ENCODE data around the gene MYL12A. TPM values are rescaled to one million over a fixed set of nuclear protein-coding genes. Genes with fewer than 3 reads are reported as not detected.

Gene MYL12A
- total and polyA plus RNA-seq, 2 of the 13 experiments (the other 11 are each of a cell fraction or from before 2014, with no cell fraction given): 261 to 277 TPM

DNA sequence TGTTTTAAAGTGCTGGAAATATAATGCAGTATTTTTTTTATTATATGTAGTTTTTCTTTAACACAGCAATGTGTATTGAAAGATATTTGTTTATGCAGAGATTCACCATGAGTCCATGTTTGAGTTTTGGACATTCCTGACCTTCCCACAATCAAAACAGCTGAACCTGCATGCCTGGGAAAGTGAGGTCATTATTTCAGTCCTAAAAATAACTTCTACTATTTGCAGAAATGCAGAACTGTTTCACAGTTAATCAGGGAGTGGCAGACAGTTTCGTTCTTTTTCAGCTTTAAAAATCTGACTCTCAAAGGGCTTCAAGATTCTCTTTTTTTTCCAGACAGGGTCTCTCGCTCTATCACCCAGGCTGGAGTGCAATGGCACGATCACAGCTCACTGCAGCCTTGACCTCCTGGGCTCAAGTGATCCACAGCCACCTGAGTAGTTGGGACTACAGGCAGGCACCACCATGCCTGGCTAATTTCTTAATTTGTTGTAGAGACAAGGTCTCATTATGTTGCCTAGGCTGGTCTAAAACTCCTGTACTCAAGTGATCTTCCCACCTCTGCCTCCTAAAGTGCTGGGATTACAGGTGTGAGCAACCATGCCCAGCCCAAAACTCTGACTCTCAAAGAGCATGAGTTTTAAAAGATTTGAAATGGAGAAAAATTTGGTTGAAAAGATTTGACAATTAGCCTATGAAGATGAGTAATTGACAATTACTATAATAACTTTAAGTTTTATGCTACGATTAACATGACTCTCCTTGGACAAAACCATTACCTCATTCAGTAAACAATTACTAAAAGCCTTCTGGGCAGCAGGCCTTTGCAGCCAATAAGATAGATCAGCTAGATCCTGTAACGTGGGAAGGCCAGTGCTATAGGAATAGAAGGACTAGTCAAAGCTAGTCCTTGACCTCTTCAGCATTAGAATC, 9.4 kb downstream of the MYL12A start (continued):
- TF ChIP-seq, protein P1, sequence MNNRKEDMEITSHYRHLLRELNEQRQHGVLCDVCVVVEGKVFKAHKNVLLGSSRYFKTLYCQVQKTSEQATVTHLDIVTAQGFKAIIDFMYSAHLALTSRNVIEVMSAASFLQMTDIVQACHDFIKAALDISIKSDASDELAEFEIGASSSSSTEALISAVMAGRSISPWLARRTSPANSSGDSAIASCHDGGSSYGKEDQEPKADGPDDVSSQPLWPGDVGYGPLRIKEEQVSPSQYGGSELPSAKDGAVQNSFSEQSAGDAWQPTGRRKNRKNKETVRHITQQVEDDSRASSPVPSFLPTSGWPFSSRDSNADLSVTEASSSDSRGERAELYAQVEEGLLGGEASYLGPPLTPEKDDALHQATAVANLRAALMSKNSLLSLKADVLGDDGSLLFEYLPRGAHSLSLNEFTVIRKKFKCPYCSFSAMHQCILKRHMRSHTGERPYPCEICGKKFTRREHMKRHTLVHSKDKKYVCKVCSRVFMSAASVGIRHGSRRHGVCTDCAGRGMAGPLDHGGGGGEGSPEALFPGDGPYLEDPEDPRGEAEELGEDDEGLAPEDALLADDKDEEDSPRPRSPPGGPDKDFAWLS (CRISPR knock-in tag; IDR thresholded peaks at IDR 0.05; ENCODE audit: borderline replicate concordance): no peak
- no peak for TF ChIP-seq NFIB (CRISPR knock-in tag; IDR thresholded peaks at IDR 0.05; ENCODE audit: borderline replicate concordance)
- TF ChIP-seq, protein P2, sequence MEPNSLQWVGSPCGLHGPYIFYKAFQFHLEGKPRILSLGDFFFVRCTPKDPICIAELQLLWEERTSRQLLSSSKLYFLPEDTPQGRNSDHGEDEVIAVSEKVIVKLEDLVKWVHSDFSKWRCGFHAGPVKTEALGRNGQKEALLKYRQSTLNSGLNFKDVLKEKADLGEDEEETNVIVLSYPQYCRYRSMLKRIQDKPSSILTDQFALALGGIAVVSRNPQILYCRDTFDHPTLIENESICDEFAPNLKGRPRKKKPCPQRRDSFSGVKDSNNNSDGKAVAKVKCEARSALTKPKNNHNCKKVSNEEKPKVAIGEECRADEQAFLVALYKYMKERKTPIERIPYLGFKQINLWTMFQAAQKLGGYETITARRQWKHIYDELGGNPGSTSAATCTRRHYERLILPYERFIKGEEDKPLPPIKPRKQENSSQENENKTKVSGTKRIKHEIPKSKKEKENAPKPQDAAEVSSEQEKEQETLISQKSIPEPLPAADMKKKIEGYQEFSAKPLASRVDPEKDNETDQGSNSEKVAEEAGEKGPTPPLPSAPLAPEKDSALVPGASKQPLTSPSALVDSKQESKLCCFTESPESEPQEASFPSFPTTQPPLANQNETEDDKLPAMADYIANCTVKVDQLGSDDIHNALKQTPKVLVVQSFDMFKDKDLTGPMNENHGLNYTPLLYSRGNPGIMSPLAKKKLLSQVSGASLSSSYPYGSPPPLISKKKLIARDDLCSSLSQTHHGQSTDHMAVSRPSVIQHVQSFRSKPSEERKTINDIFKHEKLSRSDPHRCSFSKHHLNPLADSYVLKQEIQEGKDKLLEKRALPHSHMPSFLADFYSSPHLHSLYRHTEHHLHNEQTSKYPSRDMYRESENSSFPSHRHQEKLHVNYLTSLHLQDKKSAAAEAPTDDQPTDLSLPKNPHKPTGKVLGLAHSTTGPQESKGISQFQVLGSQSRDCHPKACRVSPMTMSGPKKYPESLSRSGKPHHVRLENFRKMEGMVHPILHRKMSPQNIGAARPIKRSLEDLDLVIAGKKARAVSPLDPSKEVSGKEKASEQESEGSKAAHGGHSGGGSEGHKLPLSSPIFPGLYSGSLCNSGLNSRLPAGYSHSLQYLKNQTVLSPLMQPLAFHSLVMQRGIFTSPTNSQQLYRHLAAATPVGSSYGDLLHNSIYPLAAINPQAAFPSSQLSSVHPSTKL (CRISPR knock-in tag; IDR thresholded peaks at IDR 0.05): peak; percentile 83
- TF ChIP-seq RARA (CRISPR knock-in tag; IDR thresholded peaks at IDR 0.05): peak; percentile 77
- no peak for TF ChIP-seq HNRNPH1 (optimal IDR thresholded peaks at IDR 0.05; ENCODE audit: low read depth, low read length)
- TF ChIP-seq SP1 (IDR thresholded peaks at IDR 0.05): no peak
- TF ChIP-seq SP1 (CRISPR knock-in tag; IDR thresholded peaks at IDR 0.05): no peak
- TF ChIP-seq FOXC1 (CRISPR knock-in tag; IDR thresholded peaks at IDR 0.05; ENCODE audit: borderline replicate concordance): no peak
- TF ChIP-seq EEA1 (CRISPR knock-in tag; IDR thresholded peaks at IDR 0.05; ENCODE audit: borderline replicate concordance): no peak
- TF ChIP-seq SOX6 (IDR thresholded peaks at IDR 0.05): no peak
- peak; percentile 70 for TF ChIP-seq SOX6 (CRISPR knock-in tag; IDR thresholded peaks at IDR 0.05)
- TF ChIP-seq ZNF17 (CRISPR knock-in tag; IDR thresholded peaks at IDR 0.05): no peak
- peak; percentile 88 for TF ChIP-seq TEAD3 (CRISPR knock-in tag; optimal IDR thresholded peaks at IDR 0.05; ENCODE audit: borderline replicate concordance)
- TF ChIP-seq HDAC6 (IDR thresholded peaks at IDR 0.05; ENCODE audit: low read depth, low read length): no peak
- peak; percentile 6; the same call in 1 of the 2 replicates for TF ChIP-seq HNF4A (CRISPR knock-in tag; IDR thresholded peaks at IDR 0.05)
- 0 out of 2 replicates have a peak, but pooled peaks have one; percentile 18 for TF ChIP-seq ELF1 (CRISPR knock-in tag; IDR thresholded peaks at IDR 0.05)
- peak; percentile 23; the same call in 1 of the 2 replicates for TF ChIP-seq FOXK1 (CRISPR knock-in tag; IDR thresholded peaks at IDR 0.05; ENCODE audit: borderline replicate concordance, low read depth)
- no peak for TF ChIP-seq RAD21 (CRISPR knock-in tag; IDR thresholded peaks at IDR 0.05)
- no peak for TF ChIP-seq SYNCRIP (IDR thresholded peaks at IDR 0.05; ENCODE audit: insufficient read depth, low read depth, low read length)
- no peak for TF ChIP-seq EZH2 (conservative IDR thresholded peaks at IDR 0.05; ENCODE audit: low read depth, low read length)
- no peak for TF ChIP-seq ZNF264 (CRISPR knock-in tag; IDR thresholded peaks at IDR 0.05)
